ENCODE results near the gene ARHGAP24. TPM values are rescaled to one million over a fixed set of nuclear protein-coding genes. Genes with fewer than 3 reads are reported as not detected.

Gene ARHGAP24
- total RNA-seq, 4 donors from 2014 or later, result 17.8 to 65.2 (median 27.2) TPM

DNA sequence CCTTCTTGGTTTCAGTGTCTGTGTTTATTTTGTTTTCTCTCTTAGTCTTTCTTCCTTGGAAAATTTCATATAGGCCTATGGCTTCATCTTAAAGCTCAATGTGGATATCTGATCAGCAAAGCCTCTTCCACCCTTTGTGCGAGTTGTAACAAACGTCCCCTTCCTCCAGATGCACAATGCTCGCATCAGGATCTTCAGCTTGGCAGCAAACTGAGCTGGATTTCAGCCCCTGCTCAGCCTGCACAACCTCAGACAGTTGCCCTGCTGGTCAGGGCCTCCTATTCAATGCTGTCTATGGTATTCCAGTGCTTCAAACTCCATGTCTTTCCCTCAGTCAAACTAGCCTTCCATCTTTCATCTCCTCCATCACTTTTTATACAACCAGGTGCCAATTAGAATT is 309.4 kb downstream of the ARHGAP24 start:
- H3K27ac ChIP-seq, result no peak overlapping the region
- no peaks in the 10 kb centered on the region for H3K9me3 ChIP-seq
- TF ChIP-seq POLR2A (IDR thresholded peaks at IDR 0.05) (no peak), POLR2AphosphoS5 (IDR thresholded peaks at IDR 0.05) (no peak), EP300 (IDR thresholded peaks at IDR 0.05) (no peak)
- TF ChIP-seq, protein P1, sequence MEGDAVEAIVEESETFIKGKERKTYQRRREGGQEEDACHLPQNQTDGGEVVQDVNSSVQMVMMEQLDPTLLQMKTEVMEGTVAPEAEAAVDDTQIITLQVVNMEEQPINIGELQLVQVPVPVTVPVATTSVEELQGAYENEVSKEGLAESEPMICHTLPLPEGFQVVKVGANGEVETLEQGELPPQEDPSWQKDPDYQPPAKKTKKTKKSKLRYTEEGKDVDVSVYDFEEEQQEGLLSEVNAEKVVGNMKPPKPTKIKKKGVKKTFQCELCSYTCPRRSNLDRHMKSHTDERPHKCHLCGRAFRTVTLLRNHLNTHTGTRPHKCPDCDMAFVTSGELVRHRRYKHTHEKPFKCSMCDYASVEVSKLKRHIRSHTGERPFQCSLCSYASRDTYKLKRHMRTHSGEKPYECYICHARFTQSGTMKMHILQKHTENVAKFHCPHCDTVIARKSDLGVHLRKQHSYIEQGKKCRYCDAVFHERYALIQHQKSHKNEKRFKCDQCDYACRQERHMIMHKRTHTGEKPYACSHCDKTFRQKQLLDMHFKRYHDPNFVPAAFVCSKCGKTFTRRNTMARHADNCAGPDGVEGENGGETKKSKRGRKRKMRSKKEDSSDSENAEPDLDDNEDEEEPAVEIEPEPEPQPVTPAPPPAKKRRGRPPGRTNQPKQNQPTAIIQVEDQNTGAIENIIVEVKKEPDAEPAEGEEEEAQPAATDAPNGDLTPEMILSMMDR (IDR thresholded peaks at IDR 0.05), result no peak
- no peak overlapping the region for H3K4me3 ChIP-seq
- DNase-seq (ENCODE audit: low spot score in 2 of 2), result no peak
- no peaks in the 10 kb centered on the region for H3K36me3 ChIP-seq
- no peaks in the 10 kb centered on the region for H3K27me3 ChIP-seq
- H3K4me1 ChIP-seq, result peaks cover 2% of the 10 kb centered on the region
- WGBS, result 90% methylated on average over 3 of the region's 3 CpGs

DNA sequence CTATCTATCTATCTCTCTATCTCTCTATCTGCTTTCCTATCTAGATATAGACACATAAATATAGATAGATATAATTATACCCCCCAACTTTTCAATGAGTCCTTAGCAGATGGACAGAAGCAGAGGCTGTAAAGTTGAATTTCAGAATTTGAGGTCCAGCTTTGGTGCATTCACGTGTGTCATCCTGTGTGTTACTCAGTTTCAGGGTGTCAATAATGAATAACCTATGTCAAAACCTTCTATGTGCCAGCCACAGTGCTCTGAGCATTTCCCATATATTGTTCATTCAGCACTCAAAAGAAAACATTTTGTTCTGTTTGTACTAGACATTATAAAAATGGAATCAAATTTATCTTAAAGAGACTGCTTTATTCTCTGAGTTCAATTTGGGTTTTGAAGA is 310.0 kb downstream of the ARHGAP24 start:
- H3K4me1 ChIP-seq, result peaks cover 2% of the 10 kb centered on the region
- no peak overlapping the region for H3K4me3 ChIP-seq
- no peak for TF ChIP-seq POLR2A (IDR thresholded peaks at IDR 0.05)
- no peaks in the 10 kb centered on the region for H3K9me3 ChIP-seq
- H3K36me3 ChIP-seq, result no peaks in the 10 kb centered on the region
- 90% methylated on average over 1 of the region's 1 CpG for WGBS
- H3K27ac ChIP-seq, result no peak overlapping the region
- DNase-seq (ENCODE audit: low spot score in 2 of 2), result no peak
- no peaks in the 10 kb centered on the region for H3K27me3 ChIP-seq

DNA sequence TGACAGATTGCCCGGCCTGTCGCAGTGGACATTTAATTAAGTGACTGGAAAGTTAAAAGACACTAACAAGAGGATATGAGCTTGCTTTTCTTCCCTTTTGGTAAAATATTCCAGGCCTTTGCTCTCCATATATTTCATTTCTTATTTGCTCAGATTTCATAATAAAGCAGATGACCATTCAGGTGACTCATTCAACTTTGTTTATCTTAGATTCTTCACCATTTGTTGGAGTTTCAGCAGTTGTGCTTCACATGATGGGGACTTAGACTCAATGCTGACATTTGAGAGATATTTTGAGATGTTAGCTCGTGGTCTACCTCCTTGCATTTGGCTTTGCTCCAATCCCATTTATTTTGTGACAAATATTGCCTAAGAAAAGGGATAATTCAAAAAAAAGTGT is 312.2 kb downstream of the ARHGAP24 start:
- TF ChIP-seq EP300 (IDR thresholded peaks at IDR 0.05), result no peak
- Histone ChIP-seq H3K4me3 (no peak overlapping the region), H3K36me3 (no peaks in the 10 kb centered on the region), H3K4me1 (peaks cover 5% of the 10 kb centered on the region), H3K27me3 (no peaks in the 10 kb centered on the region), H3K27ac (no peak overlapping the region), H3K9me3 (no peaks in the 10 kb centered on the region)
- 77% methylated on average over 3 of the region's 3 CpGs for WGBS
- no peak for DNase-seq (ENCODE audit: low spot score in 2 of 2)

DNA sequence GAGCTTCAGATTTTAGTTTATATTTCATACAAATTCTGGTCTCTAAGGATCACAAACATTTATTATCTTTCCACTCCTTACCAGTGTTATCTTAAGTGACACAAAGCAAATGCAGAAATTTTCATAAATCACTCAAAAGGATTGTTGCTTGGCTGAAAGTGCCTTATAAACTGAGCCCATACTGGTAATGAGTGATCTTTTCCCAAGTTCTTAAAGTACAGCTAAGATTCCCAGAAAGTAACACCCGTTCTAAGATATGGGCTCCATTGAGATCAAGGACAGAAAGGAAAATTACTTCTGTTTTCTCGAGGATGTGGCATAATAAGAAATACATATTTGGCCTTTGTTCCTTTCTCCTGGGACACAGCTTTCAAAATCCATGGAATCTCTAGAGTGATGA is 313.7 kb downstream of the ARHGAP24 start:
- H3K27me3 ChIP-seq, result no peaks in the 10 kb centered on the region
- H3K4me1 ChIP-seq, result peaks cover 5% of the 10 kb centered on the region
- TF ChIP-seq POLR2AphosphoS5 (IDR thresholded peaks at IDR 0.05), result no peak
- H3K36me3 ChIP-seq, result no peaks in the 10 kb centered on the region
- no peaks in the 10 kb centered on the region for H3K9me3 ChIP-seq
- no peak overlapping the region for H3K4me3 ChIP-seq
- 70% methylated on average over 2 of the region's 2 CpGs for WGBS
- no peak overlapping the region for H3K27ac ChIP-seq
- DNase-seq (ENCODE audit: low spot score in 2 of 2), result no peak

DNA sequence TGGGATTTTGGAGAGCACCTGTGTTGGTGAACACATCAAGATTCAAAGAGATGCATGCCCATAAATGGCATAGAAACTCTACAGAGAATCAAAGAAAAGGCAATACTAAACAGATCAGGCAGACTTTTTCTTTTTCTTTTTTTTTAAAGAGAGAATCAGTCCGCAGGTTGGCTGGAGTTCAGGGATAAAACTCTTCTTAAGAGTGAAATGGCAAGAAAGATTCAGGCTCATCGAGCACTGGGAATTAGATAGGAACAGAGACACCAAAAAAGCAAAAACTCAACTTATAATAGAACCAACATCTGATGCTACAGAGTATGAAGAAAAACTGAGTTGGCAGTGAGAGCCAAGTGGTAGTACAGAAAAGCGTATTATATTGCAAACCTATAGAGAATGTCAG is 314.3 kb downstream of the ARHGAP24 start:
- H3K27ac ChIP-seq, result no peak overlapping the region
- H3K9me3 ChIP-seq, result no peaks in the 10 kb centered on the region
- H3K27me3 ChIP-seq, result no peaks in the 10 kb centered on the region
- no peak overlapping the region for H3K4me3 ChIP-seq
- whole genome bisulfite sequencing, result 80% methylated on average over 3 of the region's 3 CpGs
- H3K4me1 ChIP-seq, result peaks cover 5% of the 10 kb centered on the region
- no peak for TF ChIP-seq POLR2A (IDR thresholded peaks at IDR 0.05)
- TF ChIP-seq EP300 (IDR thresholded peaks at IDR 0.05), result no peak
- no peak for TF ChIP-seq POLR2AphosphoS5 (IDR thresholded peaks at IDR 0.05)
- TF ChIP-seq, protein P1 (IDR thresholded peaks at IDR 0.05), result no peak
- DNase-seq (ENCODE audit: low spot score in 2 of 2), result no peak
- H3K36me3 ChIP-seq, result no peaks in the 10 kb centered on the region

DNA sequence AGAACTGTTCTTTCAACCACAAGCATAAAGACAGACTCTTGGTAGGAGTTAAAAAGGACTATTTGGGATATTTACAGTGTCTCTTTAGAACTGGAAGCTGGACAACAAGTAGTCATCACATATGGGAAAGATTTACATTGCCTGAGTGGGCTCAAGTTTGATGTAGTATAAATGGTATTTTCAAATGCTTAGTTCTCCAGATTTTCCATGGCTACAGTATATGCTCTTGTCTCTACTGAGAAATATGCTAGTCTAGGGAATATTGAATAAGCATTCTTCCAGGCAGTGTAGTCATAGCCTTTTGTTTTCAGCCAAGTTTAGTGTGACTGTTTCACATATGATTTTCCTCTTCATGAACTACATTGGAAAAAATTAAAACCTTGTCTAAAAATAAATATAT is 315.6 kb downstream of the ARHGAP24 start:
- TF ChIP-seq POLR2A (IDR thresholded peaks at IDR 0.05) (no peak), POLR2AphosphoS5 (IDR thresholded peaks at IDR 0.05) (no peak), EP300 (IDR thresholded peaks at IDR 0.05) (no peak)
- TF ChIP-seq, protein P1 (IDR thresholded peaks at IDR 0.05), result no peak
- Histone ChIP-seq H3K4me3 (no peak overlapping the region), H3K27me3 (no peaks in the 10 kb centered on the region), H3K27ac (no peak overlapping the region), H3K4me1 (peaks cover 5% of the 10 kb centered on the region), H3K36me3 (no peaks in the 10 kb centered on the region), H3K9me3 (no peaks in the 10 kb centered on the region)
- no peak for DNase-seq (ENCODE audit: low spot score in 2 of 2)

DNA sequence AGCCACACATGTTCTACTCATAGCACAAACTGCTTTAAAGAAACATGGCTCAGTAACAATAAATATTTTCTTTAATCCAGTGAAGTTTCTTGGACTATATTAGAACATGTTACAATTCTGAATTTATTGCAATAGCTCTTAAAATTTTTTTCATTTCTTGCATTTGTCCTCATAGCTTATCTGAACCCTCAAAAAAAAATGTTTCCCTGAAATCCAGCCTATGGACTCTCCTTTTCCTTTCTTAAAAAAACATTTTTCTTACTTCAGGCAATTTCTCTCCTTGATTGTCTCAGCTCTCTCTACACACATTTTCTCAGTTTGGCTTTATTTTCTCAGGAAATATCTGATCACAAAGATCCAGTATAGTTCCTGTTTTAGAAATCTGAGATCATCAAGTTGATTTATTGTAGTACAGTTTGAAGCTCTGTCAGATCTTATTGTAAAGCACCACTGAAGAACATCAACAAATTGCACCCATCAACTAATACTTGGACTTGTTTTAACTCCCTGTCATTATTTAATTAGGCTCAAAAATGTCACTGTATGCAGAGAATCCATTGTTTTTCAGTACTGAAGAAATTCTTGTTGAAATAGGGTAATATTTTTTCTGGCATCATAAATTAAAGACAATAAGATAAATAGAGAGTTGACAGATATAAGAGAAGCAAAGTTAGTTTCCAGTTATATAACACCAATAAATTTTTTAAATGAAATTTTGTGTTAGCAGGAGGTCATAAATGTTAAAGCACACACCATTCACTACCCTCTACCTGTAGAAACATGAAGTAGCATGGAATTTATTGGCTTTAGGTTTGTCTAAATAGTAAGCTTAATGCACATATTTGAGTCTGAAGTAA is 317.7 kb downstream of the ARHGAP24 start:
- H3K27me3 ChIP-seq, result no peaks in the 10 kb centered on the region
- H3K9me3 ChIP-seq, result no peaks in the 10 kb centered on the region
- H3K27ac ChIP-seq, result no peak overlapping the region
- H3K4me3 ChIP-seq, result no peak overlapping the region
- H3K4me1 ChIP-seq, result peaks cover 3% of the 10 kb centered on the region
- TF ChIP-seq, protein P1 (IDR thresholded peaks at IDR 0.05), result no peak
- TF ChIP-seq POLR2AphosphoS5 (IDR thresholded peaks at IDR 0.05), result no peak
- no peak for DNase-seq (ENCODE audit: low spot score in 2 of 2)
- H3K36me3 ChIP-seq, result no peaks in the 10 kb centered on the region
